Kidney (tissue), 14 donors: Measurements from ENCODE around the gene DAB1. TPM values are rescaled to one million over a fixed set of nuclear protein-coding genes. Genes with fewer than 3 reads are reported as not detected.

Experiments
- DNase-seq, 5 donors: peaks; one replicate each; pipeline ENCODE4 v3.0.0-alpha.2; 2013 to 2020
- FAIRE-seq: peaks from 2 replicates; lab custom pipeline; 2012; peaks lifted over from hg19 to GRCh38; lab: Jason Lieb, UNC
- H3K27ac ChIP-seq, 2 donors: one replicate each; pipeline ENCODE4 v1.7.0; 2013; ENCODE audit warnings: low read depth in 2 of 2, low read length in 2 of 2, inconsistent platforms in 1 of 2
- H3K27me3 ChIP-seq: one replicate; pipeline ENCODE4 v1.7.1; 2013; ENCODE audit warnings: low read length, inconsistent platforms; ENCODE audit not compliant: control insufficient read depth, insufficient read depth
- H3K36me3 ChIP-seq, 3 donors: one replicate each; pipeline versions ENCODE4 v1.7.0 to v1.7.1; 2013; ENCODE audit warnings: low read length in 3 of 3, control low read depth in 1 of 3, inconsistent platforms in 1 of 3; ENCODE audit not compliant: insufficient read depth in 3 of 3, control insufficient read depth in 2 of 3
- H3K4me1 ChIP-seq, 3 donors: one replicate each; pipeline versions ENCODE4 v1.7.0 to v1.7.1; 2013; ENCODE audit warnings: low read length in 3 of 3, inconsistent platforms in 1 of 3, low read depth in 1 of 3; ENCODE audit not compliant: control insufficient read depth in 2 of 3, insufficient read depth in 2 of 3
- H3K4me3 ChIP-seq, 3 donors: one replicate each; pipeline versions ENCODE4 v1.7.0 to v1.8.1; 2013; ENCODE audit warnings: low read length in 3 of 3, control low read depth in 1 of 3, inconsistent platforms in 1 of 3
- H3K9ac ChIP-seq, 3 donors: one replicate each; pipeline versions ENCODE4 v1.7.0 to v1.7.1; 2013; ENCODE audit warnings: low read length in 3 of 3, control low read depth in 1 of 3, inconsistent platforms in 1 of 3
- H3K9me3 ChIP-seq, 3 donors: one replicate each; pipeline versions ENCODE4 v1.7.0 to v1.7.1; 2013; ENCODE audit warnings: low read length in 3 of 3, control low read depth in 1 of 3, inconsistent platforms in 1 of 3; ENCODE audit not compliant: control insufficient read depth in 2 of 3, insufficient read depth in 1 of 3
- CTCF ChIP-seq: IDR thresholded peaks from 3 replicates; pipeline ENCODE4 v1.5.1; 2012; ENCODE audit warnings: mild to moderate bottlenecking, moderate library complexity, borderline replicate concordance; ENCODE audit not compliant: insufficient read depth; ENCODE audit errors: extremely low read depth
- intact Hi-C: fragments of 100-400 bp; cut with DNase I; formaldehyde crosslinking; loops from one replicate; pipeline ENCODE4 v1.11.1; 2022
- polyA plus RNA-seq: library from polyadenylated mRNA; stranded (reverse); fragments of 350-450 nt; fragmentation: Illumina TruSeq; extraction: RNeasy Lipid Tissue Mini Kit (QIAGEN cat#74804); gene quantifications from one replicate; pipeline ENCODE4 v1.2.3, GENCODE V29; 2014; ENCODE audit warnings: low read depth, low replicate concordance; ENCODE audit not compliant: insufficient read depth
- total RNA-seq: library from RNA; stranded (reverse); fragmentation: NEBNext Ultra II Directional; extraction: Animal tissue kit (Norgen Biotek cat#: 25700); gene quantifications from one replicate; pipeline ENCODE4 v1.2.1, GENCODE V29; 2021
- donor health status: control.
- donor health status: control.
- donor health status: control.
- donor health status: control.
- donor health status: control.
- donor health status: DM: yes; HTN: yes; CAD: no.
- donor health status: Normal renal cell carcinoma (clear cell type).

Gene DAB1
- total and polyA plus RNA-seq, 2 donors from 2014 or later: 2.3 TPM; not detected in 1

DNA sequence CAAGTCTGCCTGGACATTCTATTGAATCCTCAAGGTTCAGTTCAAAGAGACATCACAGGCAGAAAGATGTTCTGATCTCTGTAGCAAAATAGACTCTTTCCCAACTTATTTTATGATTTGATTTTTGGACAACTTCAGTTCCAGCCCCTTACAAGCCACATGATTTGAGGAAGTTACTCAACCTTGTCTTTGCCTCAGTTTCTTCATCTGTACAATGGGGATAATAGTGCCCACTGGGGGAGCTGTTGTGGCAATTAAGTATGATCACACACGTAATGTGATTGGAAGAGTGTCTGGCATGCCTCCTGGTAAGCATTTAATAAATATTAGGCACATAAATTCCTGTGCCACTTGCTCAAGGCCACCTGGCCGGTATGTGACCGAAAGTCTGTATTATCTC is 130.6 kb downstream of the DAB1 start:
- DNase-seq (no peak), FAIRE-seq (no peak)
- Histone ChIP-seq H3K4me1 (no peaks in the 10 kb centered on the region), H3K27ac (no peak overlapping the region), H3K4me3 (no peak overlapping the region), H3K36me3 (no peaks in the 10 kb centered on the region), H3K9me3 (no peaks in the 10 kb centered on the region), H3K27me3 (no peaks in the 10 kb centered on the region), H3K9ac (no peak overlapping the region)
- no peak for TF ChIP-seq CTCF
- intact Hi-C loops: no loop called here

DNA sequence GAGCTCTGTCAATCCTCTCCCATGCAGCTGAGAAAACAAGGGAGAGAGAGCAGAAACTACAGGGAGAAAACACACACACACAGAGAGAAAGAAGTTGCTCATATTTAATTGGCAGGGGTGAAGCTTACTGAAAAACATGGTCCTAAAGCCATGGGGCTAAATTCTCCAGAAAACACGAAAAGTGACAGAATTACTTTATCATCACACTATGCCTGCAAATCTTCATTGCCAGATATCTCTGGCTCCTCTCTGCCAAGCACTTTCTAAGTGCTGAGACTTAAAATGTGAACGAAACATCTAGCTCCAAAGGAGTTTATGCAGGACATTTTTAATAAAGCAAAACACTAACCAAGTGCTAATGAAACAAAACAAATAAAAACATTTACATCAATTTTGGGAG is 134.1 kb downstream of the DAB1 start:
- intact Hi-C loops: no loop called here
- TF ChIP-seq CTCF: no peak
- no peak overlapping the region for H3K27ac ChIP-seq
- no peaks in the 10 kb centered on the region for H3K27me3 ChIP-seq
- DNase-seq: no peak
- FAIRE-seq: no peak
- H3K9me3 ChIP-seq: no peaks in the 10 kb centered on the region
- H3K9ac ChIP-seq: no peak overlapping the region
- H3K4me1 ChIP-seq: no peaks in the 10 kb centered on the region
- no peak overlapping the region for H3K4me3 ChIP-seq
- no peaks in the 10 kb centered on the region for H3K36me3 ChIP-seq

GRCh38 chr1:57285992-57286391 is 137.9 kb downstream of the DAB1 start:
- Histone ChIP-seq H3K9me3 (no peaks in the 10 kb centered on the region), H3K9ac (no peak overlapping the region), H3K36me3 (no peaks in the 10 kb centered on the region), H3K4me3 (no peak overlapping the region), H3K4me1 (no peaks in the 10 kb centered on the region), H3K27me3 (no peaks in the 10 kb centered on the region), H3K27ac (no peak overlapping the region)
- TF ChIP-seq CTCF: no peak
- FAIRE-seq: no peak
- intact Hi-C loops: no loop called here
- DNase-seq: no peak

DNA sequence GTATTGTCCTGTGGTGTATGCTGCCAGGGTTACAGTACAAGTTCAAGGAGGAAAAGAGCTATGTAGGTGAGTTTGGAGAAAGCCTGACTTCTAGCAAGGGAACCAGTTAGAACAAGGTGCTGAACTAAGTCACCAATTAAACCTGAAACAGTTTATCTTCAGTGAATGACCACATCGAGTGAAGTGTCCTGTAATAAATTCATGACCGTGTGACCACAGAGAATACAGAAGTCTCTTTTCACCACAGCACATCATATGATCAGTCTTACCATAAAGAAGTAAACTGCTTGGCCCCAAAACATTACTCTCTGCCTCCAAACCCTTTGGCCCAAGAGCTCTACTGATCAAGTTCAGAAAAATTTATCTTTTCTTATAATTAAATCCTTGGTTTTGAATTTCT is 141.4 kb downstream of the DAB1 start:
- no peak for FAIRE-seq
- H3K27ac ChIP-seq: no peak overlapping the region
- TF ChIP-seq CTCF: no peak
- H3K4me3 ChIP-seq: no peak overlapping the region
- DNase-seq: peak in 2 of 5 donors; percentile 9 to 21
- no peaks in the 10 kb centered on the region for H3K27me3 ChIP-seq
- intact Hi-C loops: no loop called here
- H3K9ac ChIP-seq: no peak overlapping the region
- H3K4me1 ChIP-seq: no peaks in the 10 kb centered on the region
- H3K9me3 ChIP-seq: no peaks in the 10 kb centered on the region
- no peaks in the 10 kb centered on the region for H3K36me3 ChIP-seq
